ENCODE measurements around the gene PRR4. TPM values are rescaled to one million over a fixed set of nuclear protein-coding genes. Genes with fewer than 3 reads are reported as not detected.

Gene PRR4
- total and polyA plus RNA-seq, 9 of the 15 experiments (the other 6 are each of a cell fraction or from before 2014, with no cell fraction given): 0.45 to 5.0 (median 1.8) TPM

GRCh38 chr12:10861366-10861765 is 12.1 kb upstream of the PRR4 start:
- TF ChIP-seq CGGBP1 (CRISPR knock-in tag; IDR thresholded peaks at IDR 0.05): no peak
- TF ChIP-seq, protein P1, sequence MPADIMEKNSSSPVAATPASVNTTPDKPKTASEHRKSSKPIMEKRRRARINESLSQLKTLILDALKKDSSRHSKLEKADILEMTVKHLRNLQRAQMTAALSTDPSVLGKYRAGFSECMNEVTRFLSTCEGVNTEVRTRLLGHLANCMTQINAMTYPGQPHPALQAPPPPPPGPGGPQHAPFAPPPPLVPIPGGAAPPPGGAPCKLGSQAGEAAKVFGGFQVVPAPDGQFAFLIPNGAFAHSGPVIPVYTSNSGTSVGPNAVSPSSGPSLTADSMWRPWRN (IDR thresholded peaks at IDR 0.05; ENCODE audit: low read depth): no peak
- TF ChIP-seq CHD4 (IDR thresholded peaks at IDR 0.05; ENCODE audit: insufficient read depth, insufficient replicate concordance, low read depth, low read length, poor library complexity, severe bottlenecking): no peak
- no peak for TF ChIP-seq NKRF (IDR thresholded peaks at IDR 0.05; ENCODE audit: borderline replicate concordance)
- no peak for TF ChIP-seq MIER1 (IDR thresholded peaks at IDR 0.05; ENCODE audit: low read depth)
- no peak for TF ChIP-seq ZNF354B (CRISPR knock-in tag; IDR thresholded peaks at IDR 0.05)
- TF ChIP-seq CBX5 (IDR thresholded peaks at IDR 0.05; ENCODE audit: borderline replicate concordance, low read depth): no peak
- no peak for TF ChIP-seq FOXJ3 (CRISPR knock-in tag; IDR thresholded peaks at IDR 0.05)
- Histone ChIP-seq H4K20me1 (replicated peaks; ENCODE audit: control insufficient read depth, insufficient read depth, low read length) (no peaks in the 10 kb centered on the region), H2AFZ (ENCODE audit: low read depth, low read length) (no peak overlapping the region), H3K27me3 (ENCODE audit: control insufficient read depth in 2 of 2, insufficient read depth in 2 of 2, low read length in 2 of 2) (no peaks in the 10 kb centered on the region), H3K9me3 (replicated peaks; ENCODE audit: control insufficient read depth, insufficient read depth, low read depth, low read length) (no peaks in the 10 kb centered on the region; the same call in 1 of the 2 replicates), H3K27ac (ENCODE audit: extremely low read depth, low read depth, low read length) (no peak overlapping the region), H3K36me3 (ENCODE audit: control insufficient read depth, insufficient read depth, low read length) (no peaks in the 10 kb centered on the region), H3K4me1 (replicated peaks in 1 of 2; ENCODE audit: control insufficient read depth in 2 of 2, insufficient read depth in 2 of 2, low read length in 2 of 2) (no peaks in the 10 kb centered on the region), H3K79me2 (ENCODE audit: control insufficient read depth, insufficient read depth, low read length) (no peaks in the 10 kb centered on the region), H3K9ac (ENCODE audit: insufficient read depth in 1 of 2, low read depth in 2 of 2, low read length in 2 of 2) (no peak overlapping the region), H3K4me3 (no peak overlapping the region), H3K9me1 (ENCODE audit: control insufficient read depth, insufficient read depth, low read length) (no peaks in the 10 kb centered on the region), H3K4me2 (ENCODE audit: insufficient read depth, low read length) (no peak overlapping the region)
- POLR2A ChIA-PET: no interaction called here
- intact Hi-C loops (cut with micrococcal nuclease) (no loop called here), in situ Hi-C loops (cut with MboI) (no loop called here)
- DNase-seq (ENCODE audit: extremely low read depth in 1 of 4, low spot score in 3 of 4) (no peak), ATAC-seq (no peak), FAIRE-seq (no peak)
- no TSS peak for BruUV-seq (replicated peaks)
- 0% methylated on average over 1 of the region's 2 CpGs for WGBS (ENCODE audit: insufficient coverage, low coverage, missing lambda C conversion rate)
- CTCF ChIA-PET (ENCODE audit: low intra/inter-chr PET ratio): no interaction called here

All from K562 (cell line).